Measurements from ENCODE around the gene PDGFRB.

The PDGFRB gene

GRCh38 chr5:150069672-150070627, 85.7 kb downstream of the PDGFRB start:
- H3K36me3 ChIP-seq (ENCODE audit: control insufficient read depth, insufficient read depth, low read length): no peaks in the 10 kb centered on the region
- peaks cover 7% of the 10 kb centered on the region for H3K4me1 ChIP-seq (ENCODE audit: control insufficient read depth, insufficient read depth, low read length)
- H3K4me3 ChIP-seq (ENCODE audit: low read depth, low read length): no peak overlapping the region
- no peaks in the 10 kb centered on the region for H3K9me3 ChIP-seq (ENCODE audit: control insufficient read depth, insufficient read depth, low read length)
- H3K27me3 ChIP-seq (ENCODE audit: control insufficient read depth, insufficient read depth, low read length): no peaks in the 10 kb centered on the region
- no peak overlapping the region for H3K9ac ChIP-seq (ENCODE audit: low read depth, low read length)

DNA sequence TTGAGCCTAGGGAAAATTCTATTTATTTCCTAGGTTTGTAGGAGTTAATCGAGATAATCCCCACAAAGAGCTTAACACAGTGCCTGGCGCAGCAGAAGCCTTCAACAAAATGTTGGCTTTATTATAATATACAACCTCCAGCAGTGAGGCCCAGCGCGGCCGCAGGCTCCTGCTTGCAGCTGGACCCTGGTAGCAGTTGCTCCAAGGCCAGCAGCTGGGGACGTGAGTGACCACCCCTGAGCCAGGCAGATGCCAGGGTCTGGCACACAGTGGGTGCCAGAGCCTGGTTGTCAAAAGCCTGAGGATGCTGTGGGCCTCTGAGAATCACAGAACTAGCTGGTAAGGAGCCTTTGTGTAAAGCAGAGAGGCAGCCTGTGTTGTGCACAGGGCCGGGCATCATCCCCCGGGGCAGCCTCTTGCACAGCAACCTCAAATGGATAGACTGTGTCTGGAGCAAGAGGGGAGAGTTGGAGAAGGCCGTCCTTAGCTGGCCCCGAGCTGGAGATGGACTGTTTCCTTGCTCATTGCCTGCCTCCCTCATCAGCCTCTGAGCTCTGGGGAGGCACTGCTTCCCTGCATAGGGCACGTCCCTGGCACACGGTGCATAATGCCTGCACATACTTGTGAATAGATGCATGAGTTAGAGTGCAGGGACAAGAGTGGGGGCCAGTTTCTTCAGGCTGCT, 86.5 kb downstream of the PDGFRB start:
- Histone ChIP-seq H3K9me3 (ENCODE audit: control insufficient read depth, insufficient read depth, low read length) (no peaks in the 10 kb centered on the region), H3K4me1 (ENCODE audit: control insufficient read depth, insufficient read depth, low read length) (peaks cover 7% of the 10 kb centered on the region), H3K36me3 (ENCODE audit: control insufficient read depth, insufficient read depth, low read length) (no peaks in the 10 kb centered on the region), H3K27me3 (ENCODE audit: control insufficient read depth, insufficient read depth, low read length) (no peaks in the 10 kb centered on the region), H3K4me3 (ENCODE audit: low read depth, low read length) (no peak overlapping the region), H3K9ac (ENCODE audit: low read depth, low read length) (no peak overlapping the region)

- Histone ChIP-seq H3K9me3 (ENCODE audit: control insufficient read depth, insufficient read depth, low read length) (no peaks in the 10 kb centered on the region), H3K27me3 (ENCODE audit: control insufficient read depth, insufficient read depth, low read length) (no peaks in the 10 kb centered on the region), H3K9ac (ENCODE audit: low read depth, low read length) (no peak overlapping the region), H3K4me1 (ENCODE audit: control insufficient read depth, insufficient read depth, low read length) (peaks cover 7% of the 10 kb centered on the region), H3K36me3 (ENCODE audit: control insufficient read depth, insufficient read depth, low read length) (no peaks in the 10 kb centered on the region), H3K4me3 (ENCODE audit: low read depth, low read length) (no peak overlapping the region)
Observed at GRCh38 chr5:150068472-150068871, 87.2 kb downstream of the PDGFRB start.

DNA sequence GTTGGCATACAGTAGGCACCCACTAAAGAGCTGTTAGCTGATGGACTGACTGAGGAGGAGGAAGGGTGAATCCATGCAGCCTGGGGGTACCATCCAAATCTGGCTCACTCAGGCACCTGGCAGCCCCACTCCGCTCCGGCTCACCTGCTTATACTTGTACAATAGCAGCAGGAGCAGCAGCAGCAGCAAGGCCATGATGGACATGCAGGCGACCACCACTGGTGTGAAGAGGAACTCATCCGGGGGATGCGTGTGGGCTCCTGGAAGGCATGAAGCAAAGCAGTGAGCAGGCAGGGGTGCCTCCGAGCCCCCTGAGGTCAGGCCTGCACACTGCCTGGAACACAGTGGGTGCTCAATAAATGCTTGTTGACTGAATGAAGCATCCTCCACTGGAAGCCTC, 87.6 kb downstream of the PDGFRB start:
- Histone ChIP-seq H3K27me3 (ENCODE audit: control insufficient read depth, insufficient read depth, low read length) (no peaks in the 10 kb centered on the region), H3K9ac (ENCODE audit: low read depth, low read length) (no peak overlapping the region), H3K4me1 (ENCODE audit: control insufficient read depth, insufficient read depth, low read length) (peaks cover 7% of the 10 kb centered on the region), H3K9me3 (ENCODE audit: control insufficient read depth, insufficient read depth, low read length) (no peaks in the 10 kb centered on the region), H3K36me3 (ENCODE audit: control insufficient read depth, insufficient read depth, low read length) (no peaks in the 10 kb centered on the region), H3K4me3 (ENCODE audit: low read depth, low read length) (no peak overlapping the region)

DNA sequence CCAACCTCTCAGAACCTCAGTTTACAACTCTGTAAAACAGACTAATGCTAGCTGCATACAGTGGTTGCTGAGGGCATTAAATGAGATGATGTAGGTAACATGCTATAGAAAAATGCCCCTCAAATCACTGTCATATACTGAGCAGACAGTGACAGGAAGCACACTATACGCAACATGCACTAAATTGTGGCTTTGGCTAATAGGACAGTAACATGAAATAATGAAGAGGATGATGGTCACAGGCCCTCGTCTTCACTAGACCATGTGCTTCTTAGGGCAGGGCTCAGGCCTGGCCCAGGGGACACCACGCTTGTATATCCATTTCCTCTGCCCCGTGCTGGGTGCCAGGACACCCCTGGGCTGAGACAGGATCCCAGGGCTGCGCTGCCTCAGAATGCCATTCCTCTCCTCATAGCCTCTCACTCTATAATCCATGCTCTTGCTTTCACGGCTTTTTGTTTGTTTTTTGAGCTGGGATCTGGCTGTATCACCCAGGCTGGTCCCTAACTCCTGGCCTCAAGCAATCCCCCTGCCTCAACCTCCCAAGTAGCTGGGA, 88.2 kb downstream of the PDGFRB start:
- H3K9ac ChIP-seq (ENCODE audit: low read depth, low read length): no peak overlapping the region
- H3K36me3 ChIP-seq (ENCODE audit: control insufficient read depth, insufficient read depth, low read length): no peaks in the 10 kb centered on the region
- H3K27me3 ChIP-seq (ENCODE audit: control insufficient read depth, insufficient read depth, low read length): no peaks in the 10 kb centered on the region

DNA sequence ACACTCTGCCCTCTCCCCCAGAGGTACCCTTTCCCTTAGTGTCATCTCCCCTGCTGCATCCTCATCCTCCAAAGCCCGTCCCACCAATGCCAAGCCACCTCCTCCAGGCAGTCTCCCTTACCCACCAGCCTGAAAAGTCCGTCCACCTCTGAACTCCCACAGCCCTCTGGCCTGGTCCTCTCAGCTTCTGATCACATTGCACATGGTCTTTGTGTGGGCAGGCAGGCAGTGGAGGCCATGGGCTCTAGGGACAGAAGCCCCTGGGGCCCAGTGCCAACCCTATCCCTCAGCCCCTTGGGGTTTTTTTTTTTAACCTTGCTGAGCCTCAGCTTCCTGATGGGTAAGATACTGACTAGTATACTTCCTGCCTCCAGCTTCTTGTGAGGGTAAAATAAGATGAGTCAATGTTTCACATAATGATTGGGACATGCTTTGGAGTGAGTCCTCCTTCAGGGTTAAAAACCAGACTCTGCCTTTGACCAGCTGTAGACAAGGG, 88.7 kb downstream of the PDGFRB start:
- peaks cover 7% of the 10 kb centered on the region for H3K4me1 ChIP-seq (ENCODE audit: control insufficient read depth, insufficient read depth, low read length)
- H3K4me3 ChIP-seq (ENCODE audit: low read depth, low read length): no peak overlapping the region
- H3K9me3 ChIP-seq (ENCODE audit: control insufficient read depth, insufficient read depth, low read length): no peaks in the 10 kb centered on the region
- no peaks in the 10 kb centered on the region for H3K27me3 ChIP-seq (ENCODE audit: control insufficient read depth, insufficient read depth, low read length)
- no peak overlapping the region for H3K9ac ChIP-seq (ENCODE audit: low read depth, low read length)
- no peaks in the 10 kb centered on the region for H3K36me3 ChIP-seq (ENCODE audit: control insufficient read depth, insufficient read depth, low read length)

More for the DNA sequence above, 88.2 kb downstream of the PDGFRB start:
- Histone ChIP-seq H3K9me3 (ENCODE audit: control insufficient read depth, insufficient read depth, low read length) (no peaks in the 10 kb centered on the region), H3K4me1 (ENCODE audit: control insufficient read depth, insufficient read depth, low read length) (peaks cover 7% of the 10 kb centered on the region), H3K4me3 (ENCODE audit: low read depth, low read length) (no peak overlapping the region)

DNA sequence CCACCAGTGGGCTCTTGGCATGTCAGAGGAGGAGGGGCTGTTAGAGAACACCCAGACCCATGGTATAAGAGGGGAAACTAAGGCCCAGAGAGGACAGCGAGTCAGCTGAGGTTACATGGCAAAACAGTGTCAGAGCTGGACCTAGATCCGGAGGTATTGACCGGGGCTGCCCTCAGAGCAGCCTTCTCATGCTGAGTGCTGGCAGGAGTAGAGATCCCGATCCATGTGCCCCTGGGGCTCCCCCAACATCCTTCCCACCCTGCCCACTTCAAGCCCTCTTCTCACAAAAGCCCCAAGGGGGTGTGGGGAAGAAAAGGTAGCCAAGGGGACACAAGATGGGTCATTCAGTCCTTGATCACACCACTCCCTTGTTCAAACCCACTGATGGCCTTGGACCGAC, 89.2 kb downstream of the PDGFRB start:
- Histone ChIP-seq H3K4me1 (ENCODE audit: control insufficient read depth, insufficient read depth, low read length) (peaks cover 7% of the 10 kb centered on the region), H3K36me3 (ENCODE audit: control insufficient read depth, insufficient read depth, low read length) (no peaks in the 10 kb centered on the region), H3K9me3 (ENCODE audit: control insufficient read depth, insufficient read depth, low read length) (no peaks in the 10 kb centered on the region), H3K9ac (ENCODE audit: low read depth, low read length) (no peak overlapping the region), H3K27me3 (ENCODE audit: control insufficient read depth, insufficient read depth, low read length) (no peaks in the 10 kb centered on the region), H3K4me3 (ENCODE audit: low read depth, low read length) (no peak overlapping the region)

- Histone ChIP-seq H3K9ac (ENCODE audit: low read depth, low read length) (no peak overlapping the region), H3K36me3 (ENCODE audit: control insufficient read depth, insufficient read depth, low read length) (no peaks in the 10 kb centered on the region), H3K4me1 (ENCODE audit: control insufficient read depth, insufficient read depth, low read length) (peaks cover 7% of the 10 kb centered on the region), H3K4me3 (ENCODE audit: low read depth, low read length) (no peak overlapping the region), H3K9me3 (ENCODE audit: control insufficient read depth, insufficient read depth, low read length) (no peaks in the 10 kb centered on the region), H3K27me3 (ENCODE audit: control insufficient read depth, insufficient read depth, low read length) (no peaks in the 10 kb centered on the region)
Observed at GRCh38 chr5:150065886-150066285, 89.8 kb downstream of the PDGFRB start.

- no peak overlapping the region for H3K9ac ChIP-seq (ENCODE audit: low read depth, low read length)
- H3K4me1 ChIP-seq (ENCODE audit: control insufficient read depth, insufficient read depth, low read length): peaks cover 7% of the 10 kb centered on the region
- H3K9me3 ChIP-seq (ENCODE audit: control insufficient read depth, insufficient read depth, low read length): no peaks in the 10 kb centered on the region
Observed at GRCh38 chr5:150065346-150065745, 90.3 kb downstream of the PDGFRB start.

DNA sequence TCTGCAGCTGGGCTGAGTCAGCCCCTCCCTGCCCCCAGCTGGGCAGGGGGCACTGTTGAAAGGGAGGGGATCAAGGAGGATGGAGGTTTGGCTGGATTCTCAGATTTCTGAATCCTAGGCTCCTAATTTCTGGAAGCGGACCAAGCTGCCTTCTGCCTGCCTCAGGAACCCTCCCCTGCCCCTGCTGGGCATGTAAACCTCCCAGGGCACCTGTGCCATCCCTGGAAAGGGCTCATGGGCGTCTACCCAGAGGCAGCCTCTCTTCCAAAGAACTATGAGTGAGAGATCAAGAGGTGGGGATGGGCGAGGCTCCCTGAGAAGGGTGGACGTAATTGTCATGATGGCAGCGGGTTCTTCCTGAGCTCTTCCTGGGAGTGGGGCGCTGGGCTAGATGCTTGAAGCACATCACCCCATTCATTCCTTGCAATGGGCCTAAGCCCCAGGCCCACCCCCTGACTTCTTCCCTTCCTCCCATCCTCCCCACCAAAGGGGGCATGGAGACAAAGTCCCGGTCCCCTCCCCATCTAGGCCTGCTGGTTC, 90.9 kb downstream of the PDGFRB start:
- Histone ChIP-seq H3K27me3 (ENCODE audit: control insufficient read depth, insufficient read depth, low read length) (no peaks in the 10 kb centered on the region), H3K4me1 (ENCODE audit: control insufficient read depth, insufficient read depth, low read length) (peaks cover 3% of the 10 kb centered on the region), H3K9me3 (ENCODE audit: control insufficient read depth, insufficient read depth, low read length) (no peaks in the 10 kb centered on the region), H3K36me3 (ENCODE audit: control insufficient read depth, insufficient read depth, low read length) (no peaks in the 10 kb centered on the region), H3K4me3 (ENCODE audit: low read depth, low read length) (no peak overlapping the region), H3K9ac (ENCODE audit: low read depth, low read length) (no peak overlapping the region)

More at GRCh38 chr5:150065346-150065745, 90.3 kb downstream of the PDGFRB start:
- H3K4me3 ChIP-seq (ENCODE audit: low read depth, low read length): no peak overlapping the region
- no peaks in the 10 kb centered on the region for H3K36me3 ChIP-seq (ENCODE audit: control insufficient read depth, insufficient read depth, low read length)
- H3K27me3 ChIP-seq (ENCODE audit: control insufficient read depth, insufficient read depth, low read length): no peaks in the 10 kb centered on the region

Measured in iPS-15b (cell line).